HG03354 (cell line): ENCODE data around the gene ARHGAP4.

ENCODE experiments used
- ATAC-seq: cut with Tn5 transposase; IDR thresholded peaks from one replicate; pipeline ENCODE4 v1.9.1; 2021; ENCODE audit warnings: mild to moderate bottlenecking; ENCODE audit not compliant: unreplicated experiment, poor library complexity, severe bottlenecking

ARHGAP4 gene

DNA sequence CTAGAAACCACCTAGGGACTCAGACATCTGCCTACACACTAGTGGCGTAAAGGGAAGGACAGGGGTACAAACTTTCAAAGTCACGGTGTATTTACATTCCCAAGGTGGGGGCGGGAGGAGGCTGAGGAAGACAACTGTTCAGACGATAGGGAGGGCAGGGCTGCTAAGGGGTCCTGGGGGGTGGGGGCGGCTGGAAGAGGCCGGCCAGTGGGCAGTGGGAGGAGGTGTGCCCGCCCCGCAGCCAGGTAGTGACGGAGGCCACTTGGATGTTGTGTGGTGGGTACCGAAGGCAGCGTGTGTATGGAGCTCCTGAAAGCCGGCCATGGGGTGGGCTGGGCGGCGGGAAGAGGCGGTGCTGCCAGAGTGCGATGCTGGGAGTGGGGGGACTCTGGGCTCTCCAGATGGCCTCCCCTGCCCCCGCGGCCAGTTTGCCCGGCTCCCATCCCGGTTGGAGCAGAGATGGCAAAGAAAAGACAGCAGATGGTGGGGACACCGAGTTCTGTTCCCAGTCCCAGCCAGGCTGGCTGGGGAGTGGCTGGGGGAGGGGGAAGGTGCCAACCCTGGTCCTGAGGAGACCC is 64.2 kb downstream of the ARHGAP4 start:
- no peak for ATAC-seq

- ATAC-seq, result no peak
Observed at GRCh38 chrX:153861151-153861550, 64.9 kb downstream of the ARHGAP4 start.
